GM12874 (cell line): ENCODE results near the gene PLCB1.

Experiments
- TF ChIP-seq, protein P1 (sequence below): IDR thresholded peaks from 2 replicates; pipeline ENCODE4 v1.5.1; 2011; ENCODE audit warnings: low read depth, mild to moderate bottlenecking, control low read depth, low read length, moderate library complexity; ENCODE audit not compliant: insufficient read depth

The PLCB1 gene

GRCh38 chr20:8509809-8510208, 377.7 kb downstream of the PLCB1 start:
- TF ChIP-seq, protein P1, sequence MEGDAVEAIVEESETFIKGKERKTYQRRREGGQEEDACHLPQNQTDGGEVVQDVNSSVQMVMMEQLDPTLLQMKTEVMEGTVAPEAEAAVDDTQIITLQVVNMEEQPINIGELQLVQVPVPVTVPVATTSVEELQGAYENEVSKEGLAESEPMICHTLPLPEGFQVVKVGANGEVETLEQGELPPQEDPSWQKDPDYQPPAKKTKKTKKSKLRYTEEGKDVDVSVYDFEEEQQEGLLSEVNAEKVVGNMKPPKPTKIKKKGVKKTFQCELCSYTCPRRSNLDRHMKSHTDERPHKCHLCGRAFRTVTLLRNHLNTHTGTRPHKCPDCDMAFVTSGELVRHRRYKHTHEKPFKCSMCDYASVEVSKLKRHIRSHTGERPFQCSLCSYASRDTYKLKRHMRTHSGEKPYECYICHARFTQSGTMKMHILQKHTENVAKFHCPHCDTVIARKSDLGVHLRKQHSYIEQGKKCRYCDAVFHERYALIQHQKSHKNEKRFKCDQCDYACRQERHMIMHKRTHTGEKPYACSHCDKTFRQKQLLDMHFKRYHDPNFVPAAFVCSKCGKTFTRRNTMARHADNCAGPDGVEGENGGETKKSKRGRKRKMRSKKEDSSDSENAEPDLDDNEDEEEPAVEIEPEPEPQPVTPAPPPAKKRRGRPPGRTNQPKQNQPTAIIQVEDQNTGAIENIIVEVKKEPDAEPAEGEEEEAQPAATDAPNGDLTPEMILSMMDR: no peak

- TF ChIP-seq, protein P1: no peak
Observed at GRCh38 chr20:8510808-8511207, 378.7 kb downstream of the PLCB1 start.

DNA sequence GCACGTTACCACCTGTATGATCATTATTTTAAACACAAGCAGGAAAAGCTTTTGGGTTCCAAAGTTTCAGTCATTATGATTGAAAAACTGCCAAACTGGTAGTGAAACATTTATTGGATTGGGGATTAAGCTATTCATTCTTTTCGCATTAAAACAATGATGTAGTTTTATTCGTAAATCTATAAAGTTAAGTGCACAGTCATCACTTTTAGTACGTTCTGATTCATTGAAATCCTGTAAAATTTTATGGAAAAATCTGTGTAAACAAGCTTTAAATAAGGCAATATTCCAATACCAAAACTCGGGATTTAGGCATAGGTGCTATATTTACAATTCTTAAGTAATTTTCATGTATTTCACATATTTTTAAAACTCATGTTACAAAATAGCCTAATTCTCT, 379.9 kb downstream of the PLCB1 start:
- TF ChIP-seq, protein P1: no peak

- TF ChIP-seq, protein P1: no peak
Observed at GRCh38 chr20:8515810-8516435, 383.9 kb downstream of the PLCB1 start.

DNA sequence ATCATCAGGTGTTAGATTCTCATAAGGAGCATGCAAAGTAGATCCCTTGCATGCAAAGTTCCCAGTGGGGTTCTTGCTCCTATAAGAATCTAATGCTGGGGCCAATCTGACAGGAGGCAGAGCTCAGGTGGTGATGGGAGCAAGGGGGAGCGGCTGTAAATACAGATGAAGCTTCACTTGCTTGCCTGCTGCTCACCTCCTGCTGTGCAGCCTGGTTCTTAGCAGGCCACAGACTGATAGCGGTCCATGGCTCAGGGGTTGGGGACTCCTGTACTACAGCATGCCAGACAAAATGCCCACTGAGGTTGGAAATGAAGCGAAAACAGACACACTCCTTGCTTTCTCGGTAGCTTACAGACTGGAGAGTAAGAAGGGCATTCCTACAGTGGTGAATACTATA, 386.8 kb downstream of the PLCB1 start:
- TF ChIP-seq, protein P1: no peak

GRCh38 chr20:8519887-8520286, 387.8 kb downstream of the PLCB1 start:
- TF ChIP-seq, protein P1: no peak

- TF ChIP-seq, protein P1: no peak
Observed at GRCh38 chr20:8522168-8522567, 390.1 kb downstream of the PLCB1 start.
